Epithelial cell of esophagus (primary cell): Measurements from ENCODE around the gene ENTREP1.

ENCODE experiments used
- DNase-seq: peaks from one replicate; pipeline ENCODE4 v3.0.0; 2010; ENCODE audit warnings: low read depth
- H3K4me3 ChIP-seq: 2 replicates; pipeline ENCODE4 v1.5.1; 2011; ENCODE audit warnings: mild to moderate bottlenecking, low read length, control low read depth
- TF ChIP-seq, protein P1 (sequence below): IDR thresholded peaks from 2 replicates; pipeline ENCODE4 v1.5.1; 2011; ENCODE audit warnings: low read depth, mild to moderate bottlenecking, low read length, control low read depth, inconsistent platforms; ENCODE audit not compliant: insufficient read depth; ENCODE audit errors: missing control alignments

The ENTREP1 gene

DNA sequence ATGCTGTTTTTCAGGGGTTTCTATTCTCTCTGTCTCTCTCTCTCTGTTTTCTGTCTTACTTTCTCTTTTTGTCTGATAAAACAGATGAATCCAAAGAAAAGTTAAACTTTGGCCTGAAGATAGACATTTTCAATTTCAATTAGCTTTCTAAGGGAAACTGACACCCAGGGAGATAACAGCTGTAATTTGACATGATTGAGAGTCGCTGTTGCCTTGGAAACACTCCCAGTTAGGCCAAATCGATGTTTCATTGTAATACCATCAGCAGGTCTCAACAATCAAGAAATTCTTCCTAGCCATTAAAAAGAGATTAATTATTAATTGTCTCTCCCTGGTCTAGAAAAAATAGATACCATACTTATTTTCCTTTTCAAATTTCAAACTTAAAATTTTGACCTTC, 53.0 kb downstream of the ENTREP1 start:
- DNase-seq: no peak
- no peak overlapping the region for H3K4me3 ChIP-seq
- TF ChIP-seq, protein P1, sequence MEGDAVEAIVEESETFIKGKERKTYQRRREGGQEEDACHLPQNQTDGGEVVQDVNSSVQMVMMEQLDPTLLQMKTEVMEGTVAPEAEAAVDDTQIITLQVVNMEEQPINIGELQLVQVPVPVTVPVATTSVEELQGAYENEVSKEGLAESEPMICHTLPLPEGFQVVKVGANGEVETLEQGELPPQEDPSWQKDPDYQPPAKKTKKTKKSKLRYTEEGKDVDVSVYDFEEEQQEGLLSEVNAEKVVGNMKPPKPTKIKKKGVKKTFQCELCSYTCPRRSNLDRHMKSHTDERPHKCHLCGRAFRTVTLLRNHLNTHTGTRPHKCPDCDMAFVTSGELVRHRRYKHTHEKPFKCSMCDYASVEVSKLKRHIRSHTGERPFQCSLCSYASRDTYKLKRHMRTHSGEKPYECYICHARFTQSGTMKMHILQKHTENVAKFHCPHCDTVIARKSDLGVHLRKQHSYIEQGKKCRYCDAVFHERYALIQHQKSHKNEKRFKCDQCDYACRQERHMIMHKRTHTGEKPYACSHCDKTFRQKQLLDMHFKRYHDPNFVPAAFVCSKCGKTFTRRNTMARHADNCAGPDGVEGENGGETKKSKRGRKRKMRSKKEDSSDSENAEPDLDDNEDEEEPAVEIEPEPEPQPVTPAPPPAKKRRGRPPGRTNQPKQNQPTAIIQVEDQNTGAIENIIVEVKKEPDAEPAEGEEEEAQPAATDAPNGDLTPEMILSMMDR: no peak

- DNase-seq: peak; percentile 77
Measured at GRCh38 chr9:69379270-69379982, 54.4 kb downstream of the ENTREP1 start.

DNA sequence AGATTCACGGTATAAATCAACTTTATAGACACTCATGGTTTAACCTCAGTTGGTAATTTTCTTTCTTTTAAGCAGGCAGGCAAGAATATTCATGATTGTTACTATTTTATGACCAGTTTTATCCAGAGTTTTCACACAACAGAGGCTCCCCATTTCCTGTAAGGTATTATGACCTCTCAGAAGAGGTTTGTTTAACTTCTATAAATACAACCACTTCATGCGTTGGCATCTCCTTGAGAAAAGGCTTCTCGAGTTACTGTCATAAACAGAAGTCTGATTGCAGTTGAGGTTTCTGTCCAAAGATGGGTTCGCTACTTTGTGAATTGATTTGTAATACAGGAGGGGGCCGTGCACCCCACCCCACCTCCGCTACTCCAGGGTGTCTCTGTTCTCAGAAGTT, 55.3 kb downstream of the ENTREP1 start:
- TF ChIP-seq, protein P1: no peak
- H3K4me3 ChIP-seq: no peak overlapping the region
- no peak for DNase-seq

More at GRCh38 chr9:69379270-69379982, 54.4 kb downstream of the ENTREP1 start:
- TF ChIP-seq, protein P1: no peak
- H3K4me3 ChIP-seq: no peak overlapping the region

GRCh38 chr9:69380811-69381210, 55.8 kb downstream of the ENTREP1 start:
- TF ChIP-seq, protein P1: no peak

GRCh38 chr9:69382135-69382534, 57.1 kb downstream of the ENTREP1 start:
- TF ChIP-seq, protein P1: no peak
- no peak for DNase-seq
- no peak overlapping the region for H3K4me3 ChIP-seq

More at GRCh38 chr9:69380811-69381210, 55.8 kb downstream of the ENTREP1 start:
- peak; percentile 53 for DNase-seq
- H3K4me3 ChIP-seq: no peak overlapping the region

- H3K4me3 ChIP-seq: no peak overlapping the region
- TF ChIP-seq, protein P1: no peak
- peak; percentile 28 for DNase-seq
Measured at GRCh38 chr9:69385581-69386033, 60.6 kb downstream of the ENTREP1 start.

- DNase-seq: no peak
- TF ChIP-seq, protein P1: no peak
- no peak overlapping the region for H3K4me3 ChIP-seq
Measured at GRCh38 chr9:69386651-69387050, 61.6 kb downstream of the ENTREP1 start.
